ENCODE results near the gene BRICD5. TPM values are rescaled to one million over a fixed set of nuclear protein-coding genes. Genes with fewer than 3 reads are reported as not detected.
A peak's percentile ranks its signal among the peaks of the same experiment; 100 is the strongest.

Gene BRICD5
- total and polyA plus RNA-seq, 2 of the 4 experiments (the other 2 are of a cell fraction), result 0.18 to 0.94 TPM

DNA sequence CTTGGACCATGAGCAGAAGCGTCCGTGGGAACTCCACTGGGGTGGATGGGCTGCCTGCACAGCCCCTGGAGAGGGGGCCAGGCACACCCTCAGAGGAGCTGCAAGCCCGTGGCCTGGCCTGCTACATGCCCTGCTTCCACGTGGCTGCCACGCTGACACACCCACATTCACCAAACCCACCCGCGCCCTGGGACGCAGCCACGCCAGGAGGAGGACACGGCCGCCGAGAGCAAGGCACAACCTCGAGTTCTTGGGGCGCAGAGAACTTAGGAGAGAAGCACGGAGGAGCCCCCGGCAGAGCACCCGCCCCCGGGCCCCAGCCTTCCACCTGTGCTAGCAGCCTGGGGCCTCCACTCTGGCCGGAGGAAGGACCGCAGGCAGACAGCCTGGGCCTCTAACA is 33.1 kb downstream of the BRICD5 start:
- DNase-seq (no peak), ATAC-seq (ENCODE audit: low read depth) (no peak)
- Histone ChIP-seq H3K79me1 (ENCODE audit: low read depth in 1 of 2, low read length in 2 of 2) (no peaks in the 10 kb centered on the region), H3K18ac (ENCODE audit: low read depth, low read length) (no peak overlapping the region), H3K9me3 (ENCODE audit: control insufficient read depth, insufficient read depth, low read length) (no peaks in the 10 kb centered on the region), H3K36me3 (ENCODE audit: control insufficient read depth, insufficient read depth, low read length) (peaks cover 44% of the 10 kb centered on the region), H3K4me1 (ENCODE audit: control insufficient read depth, insufficient read depth, low read length) (no peaks in the 10 kb centered on the region), H4K91ac (ENCODE audit: insufficient read depth, low read depth, low read length) (no peak overlapping the region), H3K9me1 (ENCODE audit: insufficient read depth, low read length) (no peaks in the 10 kb centered on the region), H2BK15ac (ENCODE audit: low read depth, low read length) (no peak overlapping the region), H4K5ac (ENCODE audit: low read depth, low read length) (no peak overlapping the region), H2BK120ac (ENCODE audit: low read depth, low read length) (no peak overlapping the region), H3K4ac (ENCODE audit: low read depth, low read length) (no peak overlapping the region), H2AK5ac (ENCODE audit: low read depth, low read length) (no peak overlapping the region), H4K8ac (ENCODE audit: low read depth in 2 of 2, low read length in 2 of 2) (no peak overlapping the region), H2BK20ac (ENCODE audit: low read depth, low read length) (no peak overlapping the region), H4K20me1 (ENCODE audit: insufficient read depth, low read length) (peaks cover 6% of the 10 kb centered on the region; the same call in 1 of the 2 replicates), H3K27ac (ENCODE audit: insufficient read depth, low read length) (no peak overlapping the region), H2BK5ac (ENCODE audit: low read depth, low read length, poor library complexity, severe bottlenecking) (no peak overlapping the region), H2AFZ (replicated peaks; ENCODE audit: low read length, poor library complexity) (no peak overlapping the region), H2AK9ac (replicated peaks; ENCODE audit: low read depth, low read length, poor library complexity) (peak overlapping the region; percentile 65), H3K23ac (ENCODE audit: low read depth, low read length) (no peak overlapping the region), H3K14ac (replicated peaks; ENCODE audit: low read depth, low read length) (no peak overlapping the region), H3K27me3 (ENCODE audit: control insufficient read depth, insufficient read depth, low read length) (no peaks in the 10 kb centered on the region), H3K4me3 (ENCODE audit: insufficient read depth, low read depth, low read length) (no peak overlapping the region), H3K9ac (ENCODE audit: low read depth, low read length) (no peak overlapping the region), H3K4me2 (ENCODE audit: low read depth, low read length) (no peak overlapping the region), H3K56ac (ENCODE audit: extremely low read depth, insufficient read depth, low read length) (no peak overlapping the region)
- TSS peak; percentile 94 for BruUV-seq (replicated peaks)
- ChIA-PET POLR2A (ENCODE audit: unreplicated experiment) (no interaction called here), CTCF (no interaction called here)
- intact Hi-C loops (cut with micrococcal nuclease), result no loop called here
- in situ Hi-C loops (cut with MboI; ENCODE audit: low sequenced_read_pairs), result no loop called here
- WGBS, 2 experiments (ENCODE audit: extremely low coverage in 2 of 2, insufficient read length in 1 of 2), result 98% methylated on average over 10 of the region's 20 CpGs; no CpG with 5 or more reads in 1 of the 2 experiments
- dilution Hi-C loops (cut with HindIII; ENCODE audit: low sequenced_read_pairs, unreplicated experiment), result no loop called here
- TF ChIP-seq POLR2A (IDR thresholded peaks at IDR 0.05; ENCODE audit: low read depth, low read length) (no peak), RAD21 (IDR thresholded peaks at IDR 0.05; ENCODE audit: low read length) (no peak), SMC3 (IDR thresholded peaks at IDR 0.05; ENCODE audit: low read depth, low read length) (no peak), RFX5 (IDR thresholded peaks at IDR 0.05; ENCODE audit: low read depth, low read length) (no peak), NFE2L2 (IDR thresholded peaks at IDR 0.05; ENCODE audit: low read depth, low read length) (no peak), RCOR1 (IDR thresholded peaks at IDR 0.05; ENCODE audit: insufficient replicate concordance, low read length) (no peak), CHD1 (IDR thresholded peaks at IDR 0.05; ENCODE audit: low read depth, low read length) (no peak), BHLHE40 (IDR thresholded peaks at IDR 0.05; ENCODE audit: low read depth, low read length) (no peak), CEBPB (IDR thresholded peaks at IDR 0.05; ENCODE audit: low read depth, low read length) (no peak), FOS (IDR thresholded peaks at IDR 0.05; ENCODE audit: low read depth, low read length) (no peak), MAZ (IDR thresholded peaks at IDR 0.05; ENCODE audit: borderline replicate concordance, low read depth, low read length) (no peak), MXI1 (IDR thresholded peaks at IDR 0.05; ENCODE audit: borderline replicate concordance, low read depth, low read length) (no peak)
- TF ChIP-seq, protein P1, sequence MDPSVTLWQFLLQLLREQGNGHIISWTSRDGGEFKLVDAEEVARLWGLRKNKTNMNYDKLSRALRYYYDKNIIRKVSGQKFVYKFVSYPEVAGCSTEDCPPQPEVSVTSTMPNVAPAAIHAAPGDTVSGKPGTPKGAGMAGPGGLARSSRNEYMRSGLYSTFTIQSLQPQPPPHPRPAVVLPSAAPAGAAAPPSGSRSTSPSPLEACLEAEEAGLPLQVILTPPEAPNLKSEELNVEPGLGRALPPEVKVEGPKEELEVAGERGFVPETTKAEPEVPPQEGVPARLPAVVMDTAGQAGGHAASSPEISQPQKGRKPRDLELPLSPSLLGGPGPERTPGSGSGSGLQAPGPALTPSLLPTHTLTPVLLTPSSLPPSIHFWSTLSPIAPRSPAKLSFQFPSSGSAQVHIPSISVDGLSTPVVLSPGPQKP (IDR thresholded peaks at IDR 0.05; ENCODE audit: borderline replicate concordance, low read depth, low read length), result no peak
- TF ChIP-seq, protein P2, sequence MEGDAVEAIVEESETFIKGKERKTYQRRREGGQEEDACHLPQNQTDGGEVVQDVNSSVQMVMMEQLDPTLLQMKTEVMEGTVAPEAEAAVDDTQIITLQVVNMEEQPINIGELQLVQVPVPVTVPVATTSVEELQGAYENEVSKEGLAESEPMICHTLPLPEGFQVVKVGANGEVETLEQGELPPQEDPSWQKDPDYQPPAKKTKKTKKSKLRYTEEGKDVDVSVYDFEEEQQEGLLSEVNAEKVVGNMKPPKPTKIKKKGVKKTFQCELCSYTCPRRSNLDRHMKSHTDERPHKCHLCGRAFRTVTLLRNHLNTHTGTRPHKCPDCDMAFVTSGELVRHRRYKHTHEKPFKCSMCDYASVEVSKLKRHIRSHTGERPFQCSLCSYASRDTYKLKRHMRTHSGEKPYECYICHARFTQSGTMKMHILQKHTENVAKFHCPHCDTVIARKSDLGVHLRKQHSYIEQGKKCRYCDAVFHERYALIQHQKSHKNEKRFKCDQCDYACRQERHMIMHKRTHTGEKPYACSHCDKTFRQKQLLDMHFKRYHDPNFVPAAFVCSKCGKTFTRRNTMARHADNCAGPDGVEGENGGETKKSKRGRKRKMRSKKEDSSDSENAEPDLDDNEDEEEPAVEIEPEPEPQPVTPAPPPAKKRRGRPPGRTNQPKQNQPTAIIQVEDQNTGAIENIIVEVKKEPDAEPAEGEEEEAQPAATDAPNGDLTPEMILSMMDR (conservative IDR thresholded peaks at IDR 0.05; ENCODE audit: low read depth, low read length), result no peak
- TF ChIP-seq, protein P3, sequence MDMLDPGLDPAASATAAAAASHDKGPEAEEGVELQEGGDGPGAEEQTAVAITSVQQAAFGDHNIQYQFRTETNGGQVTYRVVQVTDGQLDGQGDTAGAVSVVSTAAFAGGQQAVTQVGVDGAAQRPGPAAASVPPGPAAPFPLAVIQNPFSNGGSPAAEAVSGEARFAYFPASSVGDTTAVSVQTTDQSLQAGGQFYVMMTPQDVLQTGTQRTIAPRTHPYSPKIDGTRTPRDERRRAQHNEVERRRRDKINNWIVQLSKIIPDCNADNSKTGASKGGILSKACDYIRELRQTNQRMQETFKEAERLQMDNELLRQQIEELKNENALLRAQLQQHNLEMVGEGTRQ (IDR thresholded peaks at IDR 0.05; ENCODE audit: low read depth, low read length), result no peak

Measured in IMR-90 (cell line).